HepG2 (cell line): ENCODE measurements around the gene CD40.

Experiments used
- AHDC1 ChIP-seq: sonication (generic); formaldehyde crosslinking; IDR thresholded peaks from 2 replicates; pipeline ENCODE4 v1.5.1; 2020; ENCODE audit warnings: mild to moderate bottlenecking, missing genetic modification reagents, borderline replicate concordance
- ATF2 ChIP-seq: sonication (generic); formaldehyde crosslinking; IDR thresholded peaks from 2 replicates; pipeline ENCODE4 v1.4.0; 2020; ENCODE audit warnings: missing genetic modification reagents
- CEBPG ChIP-seq: IDR thresholded peaks from 2 replicates; pipeline ENCODE4 v1.6.1; 2016
- CTCF ChIP-seq: sonication (generic); formaldehyde crosslinking; IDR thresholded peaks from 2 replicates; pipeline ENCODE4 v1.5.0; 2020; ENCODE audit warnings: mild to moderate bottlenecking, missing genetic modification reagents, moderate library complexity
- FOXJ3 ChIP-seq: sonication (generic); formaldehyde crosslinking; IDR thresholded peaks from 2 replicates; pipeline ENCODE4 v1.4.0; 2020; ENCODE audit warnings: missing genetic modification reagents, mild to moderate bottlenecking, borderline replicate concordance
- HDAC1 ChIP-seq: sonication (generic); formaldehyde crosslinking; IDR thresholded peaks from 2 replicates; pipeline ENCODE4 v1.5.1; 2020; ENCODE audit warnings: mild to moderate bottlenecking, missing genetic modification reagents
- NFYB ChIP-seq: sonication (generic); formaldehyde crosslinking; IDR thresholded peaks from 2 replicates; pipeline ENCODE4 v1.4.0; 2020; ENCODE audit warnings: missing genetic modification reagents
- ZFP36 ChIP-seq: fragments of 150-350 bp; IDR thresholded peaks from 2 replicates; pipeline ENCODE4 v1.6.1; 2018; ENCODE audit warnings: borderline replicate concordance, low read length, low read depth; ENCODE audit not compliant: partially characterized antibody

GRCh38 chr20:46070215-46070900 is 47.8 kb upstream of the CD40 start:
- TF ChIP-seq AHDC1 (CRISPR knock-in tag): no peak
- TF ChIP-seq CEBPG (CRISPR knock-in tag): no peak
- TF ChIP-seq HDAC1 (CRISPR knock-in tag): no peak
- no peak for TF ChIP-seq FOXJ3 (CRISPR knock-in tag)
- TF ChIP-seq ATF2 (CRISPR knock-in tag): no peak
- TF ChIP-seq NFYB (CRISPR knock-in tag): no peak
- TF ChIP-seq CTCF (CRISPR knock-in tag): no peak
- TF ChIP-seq ZFP36: no peak
